ENCODE results near the gene RAD54L.
A peak's percentile ranks its signal among the peaks of the same experiment; 100 is the strongest.
"Not testable (repeated sequence)": the region's sequence is repeated elsewhere in the genome, so short reads cannot be mapped to it uniquely, and the experiment has no call there.

RAD54L gene

DNA sequence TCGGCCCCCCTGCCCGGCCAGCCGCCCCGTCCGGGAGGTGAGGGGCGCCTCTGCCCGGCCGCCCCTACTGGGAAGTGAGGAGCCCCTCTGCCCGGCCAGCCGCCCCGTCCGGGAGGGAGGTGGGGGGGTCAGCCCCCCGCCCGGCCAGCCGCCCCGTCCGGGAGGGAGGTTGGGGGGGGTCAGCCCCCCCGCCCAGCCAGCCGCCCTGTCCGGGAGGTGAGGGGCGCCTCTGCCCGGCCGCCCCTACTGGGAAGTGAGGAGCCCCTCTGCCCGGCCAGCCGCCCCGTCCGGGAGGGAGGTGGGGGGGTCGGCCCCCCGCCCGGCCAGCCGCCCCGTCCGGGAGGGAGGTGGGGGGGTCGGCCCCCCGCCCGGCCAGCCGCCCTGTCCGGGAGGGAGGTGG, 5.8 kb upstream of the RAD54L start:
- not testable (repeated sequence) for DNase-seq (ENCODE audit: low read depth)

DNA sequence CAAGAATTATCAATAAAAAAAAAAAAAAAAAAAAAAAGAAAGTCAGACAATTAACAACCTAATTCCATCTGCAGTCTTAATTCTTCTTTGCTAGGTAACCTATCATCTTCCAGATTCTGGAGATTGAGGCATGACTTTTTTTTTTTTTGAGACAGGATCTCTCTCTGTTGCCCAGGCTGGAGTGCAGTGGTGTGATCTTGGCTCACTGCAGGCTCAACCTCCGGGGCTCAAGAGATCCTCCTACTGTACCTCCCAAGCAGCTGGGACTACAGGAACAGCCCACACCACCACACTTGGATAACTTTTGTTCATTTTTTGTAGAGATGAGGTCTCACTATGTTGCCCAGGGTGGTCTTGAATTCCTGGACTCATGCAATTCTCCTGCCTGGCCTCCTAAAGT, 4.6 kb upstream of the RAD54L start:
- no peak for DNase-seq (ENCODE audit: low read depth)

DNA sequence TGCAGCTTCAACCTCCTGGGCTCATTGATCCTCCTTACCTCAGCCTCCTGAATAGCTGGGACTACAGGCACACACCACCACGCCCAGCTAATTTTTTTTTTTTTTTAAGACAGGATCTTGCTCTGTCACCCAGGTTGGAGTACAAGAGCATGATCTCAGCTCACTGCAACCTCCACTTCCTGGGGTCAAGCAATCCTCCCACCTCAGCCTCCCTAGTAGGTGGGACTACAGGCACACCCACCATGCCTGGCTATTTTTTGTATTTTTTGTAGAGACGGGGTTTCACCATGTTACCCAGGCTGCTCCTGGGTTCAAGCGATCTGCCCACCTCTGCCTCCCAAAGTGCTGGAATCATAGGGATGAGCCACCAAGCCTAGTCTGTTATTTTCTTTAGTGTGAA, 3.7 kb upstream of the RAD54L start:
- not testable (repeated sequence) for DNase-seq (ENCODE audit: low read depth)

DNA sequence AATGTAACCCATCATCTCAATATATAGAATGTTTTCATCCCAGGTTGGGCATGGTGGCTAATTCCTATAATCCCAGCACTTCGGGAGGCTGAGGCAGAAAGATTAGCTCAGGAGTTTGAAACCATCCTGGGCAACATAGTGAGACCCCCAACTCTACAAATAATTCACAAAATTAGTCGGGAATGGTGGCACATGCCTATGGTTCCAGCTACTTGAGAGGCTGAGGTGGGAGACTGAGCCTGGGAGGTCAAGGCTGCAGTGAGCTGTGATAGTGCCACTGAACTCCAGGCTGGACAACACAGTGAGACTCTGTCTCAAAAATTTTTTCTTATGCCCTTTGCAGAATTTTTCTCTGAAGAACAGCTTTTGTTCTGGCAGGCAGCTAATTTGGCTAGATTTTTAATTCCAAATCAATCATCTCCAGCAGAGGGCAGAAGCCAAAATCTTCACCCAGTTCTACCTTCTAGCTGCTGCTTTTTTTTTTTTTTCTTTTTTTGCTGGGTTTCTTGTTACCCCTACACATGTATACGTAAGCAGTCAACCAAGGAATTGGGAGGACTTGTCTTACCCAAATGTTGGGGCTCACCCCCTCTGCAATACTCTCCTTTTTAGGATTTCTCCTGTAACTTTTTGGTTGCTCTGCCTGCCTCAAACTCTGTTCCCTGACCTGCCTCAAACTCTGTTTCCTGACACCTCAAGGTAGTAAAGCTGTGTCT, 2.7 kb upstream of the RAD54L start:
- no peak for DNase-seq (ENCODE audit: low read depth)

DNA sequence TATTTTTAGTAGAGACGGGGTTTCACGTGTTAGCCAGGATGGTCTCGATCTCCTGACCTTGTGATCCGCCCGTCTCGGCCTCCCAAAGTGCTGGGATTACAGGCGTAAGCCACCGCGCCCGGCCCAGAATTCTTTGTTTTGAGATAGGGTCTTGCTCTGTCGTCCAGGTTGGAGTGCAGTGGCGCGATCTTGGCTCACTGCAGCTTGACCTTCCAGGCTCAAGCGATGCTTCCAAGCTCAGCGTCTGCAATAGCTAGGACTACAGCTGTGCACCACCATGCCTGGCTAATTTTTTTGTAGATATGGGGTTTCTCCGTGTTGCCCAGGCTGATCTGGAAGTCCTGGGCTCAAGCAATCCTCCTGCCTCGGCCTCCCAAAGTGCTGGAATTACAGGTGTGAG, 1.4 kb upstream of the RAD54L start:
- not testable (repeated sequence) for DNase-seq (ENCODE audit: low read depth)

DNA sequence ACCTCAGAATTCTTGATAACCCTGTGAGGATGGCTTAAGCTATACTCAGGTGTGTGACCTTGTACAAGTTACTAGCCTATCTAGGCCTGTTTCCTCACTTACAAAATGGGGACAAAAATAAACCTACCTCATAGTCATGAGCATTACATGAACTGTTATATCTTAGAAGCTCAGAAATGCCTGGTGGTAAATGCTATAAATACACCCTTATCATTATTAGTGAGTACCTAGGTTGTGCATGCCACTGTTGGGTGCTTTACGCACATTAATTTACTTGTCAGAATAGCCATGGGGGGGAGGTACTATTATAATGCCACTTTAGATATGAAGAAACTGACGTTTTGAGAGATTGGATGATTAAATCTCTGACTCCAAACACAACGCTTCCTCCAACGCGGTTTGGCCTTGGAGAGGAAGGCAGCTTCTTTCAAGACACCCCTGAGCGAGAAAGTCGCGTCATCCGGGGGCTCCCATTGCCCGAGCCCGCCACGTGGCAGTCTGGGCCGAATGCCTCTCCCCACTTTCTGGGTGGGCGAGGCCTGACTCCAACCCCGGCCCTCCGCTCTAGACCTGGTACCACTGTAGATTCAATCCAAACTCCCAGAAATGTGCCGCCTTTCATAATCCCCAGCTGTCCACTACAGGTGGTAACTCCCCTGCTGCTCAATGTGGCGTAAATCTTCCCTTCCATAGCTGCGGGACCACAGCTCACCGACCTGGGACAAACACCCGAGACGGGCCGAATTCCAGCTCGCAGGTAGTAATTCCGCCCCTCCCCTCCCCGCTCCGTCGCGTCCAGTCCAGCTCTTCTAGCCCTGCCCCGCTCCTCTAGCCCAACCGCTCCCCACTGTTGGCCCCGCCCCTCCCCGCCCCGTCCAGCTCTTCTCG, 771 bp upstream of the RAD54L start:
- peak; percentile 66 for DNase-seq (ENCODE audit: low read depth)

DNA sequence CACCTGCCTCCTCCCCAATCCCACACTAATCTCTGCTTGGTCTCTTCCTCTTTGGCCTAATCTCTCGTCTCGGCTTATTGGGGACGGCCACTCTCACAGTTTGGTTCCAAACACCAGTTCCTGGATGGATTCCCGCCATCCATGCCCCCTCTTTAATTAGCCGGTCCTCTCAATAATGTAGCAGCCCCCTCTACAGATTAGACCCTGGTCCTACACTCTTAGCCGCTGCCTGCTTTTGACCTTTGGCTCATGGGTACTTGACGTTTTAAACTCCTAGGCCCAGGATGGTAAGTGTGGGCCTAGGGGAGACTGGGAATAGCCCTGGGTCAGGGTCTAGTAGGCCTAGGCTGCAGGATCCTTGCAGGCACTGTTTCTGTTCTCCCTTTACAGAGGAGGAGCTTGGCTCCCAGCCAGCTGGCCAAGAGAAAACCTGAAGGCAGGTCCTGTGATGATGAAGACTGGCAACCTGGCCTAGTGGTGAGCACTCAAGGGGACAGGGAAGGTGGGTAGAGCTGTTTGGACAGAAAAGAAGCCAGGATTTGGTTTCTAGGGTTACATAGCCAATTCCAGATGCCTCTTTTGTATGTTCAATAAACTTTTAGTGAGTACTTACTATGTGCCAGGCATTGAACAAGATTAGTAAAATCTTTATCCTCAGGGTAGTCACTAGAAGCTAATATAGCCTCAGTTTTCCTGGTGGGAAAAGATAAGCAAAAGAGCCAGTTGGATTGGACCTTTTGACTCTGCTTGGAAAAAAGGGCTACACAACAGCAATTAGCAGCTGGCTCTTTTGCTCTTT, 758 bp downstream of the RAD54L start:
- no peak for DNase-seq (ENCODE audit: low read depth)

DNA sequence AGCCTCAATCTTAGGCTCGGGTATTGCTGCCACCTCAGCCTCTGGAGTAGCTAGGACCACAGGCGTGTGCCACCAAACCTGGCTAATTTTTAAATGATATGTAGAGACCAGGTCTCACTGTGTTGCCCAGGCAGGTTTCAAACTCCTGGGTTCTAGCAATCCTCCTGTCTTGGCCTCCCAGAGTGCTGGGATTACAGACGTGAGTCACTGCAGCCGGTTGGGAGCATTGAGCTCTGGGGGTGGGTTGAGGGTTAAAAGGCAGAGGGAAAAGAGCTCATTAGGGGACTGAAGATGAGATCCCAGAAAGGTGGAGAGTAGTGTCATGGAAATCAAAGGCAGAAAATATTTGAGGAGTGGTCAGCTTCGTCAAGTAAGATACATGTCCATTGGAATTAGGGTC, 7.1 kb downstream of the RAD54L start:
- no peak for DNase-seq (ENCODE audit: low read depth)

DNA sequence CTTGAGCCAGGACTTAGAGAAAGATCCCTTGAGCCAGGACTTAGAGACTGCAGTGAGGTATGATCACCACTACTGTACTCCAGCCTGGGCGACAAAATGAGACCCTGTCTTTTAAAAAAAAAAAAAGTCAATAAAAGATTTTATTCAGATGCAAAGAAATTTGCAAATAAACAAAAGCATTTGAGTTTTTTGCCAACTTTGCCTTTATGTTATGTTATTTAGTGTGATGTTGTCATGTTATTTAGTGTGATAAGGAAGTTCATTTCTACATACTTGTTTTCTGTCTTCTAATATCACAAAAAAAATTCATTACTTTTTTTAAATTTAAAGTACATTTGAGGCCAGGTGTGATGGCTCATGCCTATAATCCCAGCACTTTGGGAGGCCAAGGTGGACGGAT, 9.0 kb downstream of the RAD54L start:
- no peak for DNase-seq (ENCODE audit: low read depth)

DNA sequence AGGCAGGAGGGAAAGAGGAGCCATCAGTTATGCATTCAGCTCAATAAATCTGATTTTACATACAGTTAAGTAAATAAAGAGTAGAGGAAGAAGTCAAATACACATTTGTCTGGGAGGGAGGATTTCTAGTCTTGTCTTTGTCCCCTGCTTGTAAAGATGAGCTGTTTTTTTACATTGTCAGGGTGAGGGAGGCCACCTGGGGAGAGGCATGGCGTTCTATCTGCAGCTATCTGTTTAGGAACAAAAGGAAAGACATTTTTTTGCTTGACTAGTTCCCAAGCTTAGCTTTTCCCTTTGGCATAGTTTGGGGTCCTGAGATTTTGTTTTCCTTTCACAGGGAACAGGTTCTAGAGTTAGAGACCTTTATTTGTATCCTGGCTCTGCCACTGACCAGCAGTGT, 14.9 kb downstream of the RAD54L start:
- no peak for DNase-seq (ENCODE audit: low read depth)

DNA sequence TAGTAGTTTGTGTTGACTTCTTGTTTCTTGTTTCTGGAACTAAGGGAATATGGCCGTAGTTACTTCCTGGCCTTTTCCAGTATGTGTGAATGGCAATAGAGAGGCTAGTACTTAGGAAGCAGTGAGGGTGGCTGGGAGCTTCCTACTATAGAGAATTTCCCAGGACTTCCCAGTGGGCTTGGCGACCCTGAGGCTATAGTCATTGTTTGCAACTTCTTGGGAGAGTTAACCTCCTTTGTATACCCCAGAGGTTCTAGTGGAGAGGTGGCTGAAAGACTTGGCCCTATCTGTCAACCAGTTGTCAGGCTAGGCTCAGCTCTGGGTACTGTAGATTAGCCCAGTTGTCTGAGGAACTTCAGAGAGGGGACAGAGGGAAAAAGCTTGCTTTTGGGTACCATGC, 15.6 kb downstream of the RAD54L start:
- no peak for DNase-seq (ENCODE audit: low read depth)

DNA sequence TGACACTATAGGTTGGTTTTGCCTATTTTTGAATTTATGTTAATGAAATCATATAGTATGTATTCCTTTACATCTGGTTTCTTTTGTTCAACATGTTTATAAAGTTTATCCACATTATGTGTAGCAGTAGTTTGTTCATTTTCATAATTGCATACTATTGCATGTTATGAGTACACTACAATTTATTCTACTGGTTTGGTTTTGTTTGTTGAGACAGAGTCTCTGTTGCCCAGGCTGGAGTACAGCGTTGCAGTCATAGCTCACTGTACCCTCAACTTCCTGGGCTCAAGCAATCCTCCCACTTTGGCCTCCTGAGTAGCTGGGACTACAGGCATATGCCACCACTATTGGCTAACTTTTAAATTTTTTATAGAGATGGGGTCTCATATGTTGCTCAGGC, 21.0 kb downstream of the RAD54L start:
- no peak for DNase-seq (ENCODE audit: low read depth)

DNA sequence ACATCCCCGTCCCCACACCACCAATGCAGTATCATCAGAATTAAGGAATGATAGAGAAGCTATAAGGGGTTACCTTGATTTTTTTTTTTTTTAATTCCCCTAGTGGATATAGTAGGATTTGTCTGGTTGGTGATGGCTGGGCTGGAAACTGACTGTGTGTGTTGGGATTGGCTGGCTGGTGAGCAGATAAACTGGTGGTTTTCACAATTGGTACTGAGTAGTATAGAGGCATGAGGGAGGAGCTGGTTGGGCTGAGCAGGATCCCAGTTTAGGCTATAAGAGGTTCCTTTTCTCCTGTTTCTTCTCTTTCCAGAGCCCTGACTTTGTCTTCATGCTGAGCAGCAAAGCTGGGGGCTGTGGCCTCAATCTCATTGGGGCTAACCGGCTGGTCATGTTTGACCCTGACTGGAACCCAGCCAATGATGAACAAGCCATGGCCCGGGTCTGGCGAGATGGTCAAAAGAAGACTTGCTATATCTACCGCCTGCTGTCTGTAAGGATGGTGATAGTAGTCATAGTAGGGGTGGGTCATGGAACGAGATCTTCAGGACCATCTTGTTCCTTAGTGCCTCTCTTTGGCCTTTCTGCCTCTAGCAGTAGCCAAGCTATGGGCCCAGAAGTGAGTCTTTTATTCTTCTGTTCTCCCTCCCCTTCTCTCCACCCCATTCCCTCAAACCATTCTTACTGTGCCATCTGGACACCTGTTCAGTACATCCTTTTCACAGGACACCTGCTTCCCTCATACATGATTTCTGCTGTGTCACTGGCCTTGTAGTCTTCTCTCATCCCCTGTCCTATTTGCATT, 26.9 kb downstream of the RAD54L start:
- DNase-seq (ENCODE audit: low read depth) = peak; percentile 9

DNA sequence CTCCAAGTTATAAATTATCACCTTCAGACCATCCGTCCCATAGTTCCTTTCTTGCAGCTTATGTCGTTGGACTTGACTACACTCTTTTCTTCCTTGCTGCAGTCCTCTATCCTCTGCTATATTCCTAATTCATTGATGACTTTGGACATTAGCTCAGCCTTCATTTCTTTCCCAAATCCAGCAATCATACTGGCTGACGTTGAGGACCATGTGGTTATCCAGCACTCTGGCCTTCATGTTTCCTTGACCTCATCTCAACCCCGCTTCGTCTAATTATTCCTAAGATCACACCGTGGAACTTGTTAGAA, 27.4 kb downstream of the RAD54L start:
- DNase-seq (ENCODE audit: low read depth) = no peak

DNA sequence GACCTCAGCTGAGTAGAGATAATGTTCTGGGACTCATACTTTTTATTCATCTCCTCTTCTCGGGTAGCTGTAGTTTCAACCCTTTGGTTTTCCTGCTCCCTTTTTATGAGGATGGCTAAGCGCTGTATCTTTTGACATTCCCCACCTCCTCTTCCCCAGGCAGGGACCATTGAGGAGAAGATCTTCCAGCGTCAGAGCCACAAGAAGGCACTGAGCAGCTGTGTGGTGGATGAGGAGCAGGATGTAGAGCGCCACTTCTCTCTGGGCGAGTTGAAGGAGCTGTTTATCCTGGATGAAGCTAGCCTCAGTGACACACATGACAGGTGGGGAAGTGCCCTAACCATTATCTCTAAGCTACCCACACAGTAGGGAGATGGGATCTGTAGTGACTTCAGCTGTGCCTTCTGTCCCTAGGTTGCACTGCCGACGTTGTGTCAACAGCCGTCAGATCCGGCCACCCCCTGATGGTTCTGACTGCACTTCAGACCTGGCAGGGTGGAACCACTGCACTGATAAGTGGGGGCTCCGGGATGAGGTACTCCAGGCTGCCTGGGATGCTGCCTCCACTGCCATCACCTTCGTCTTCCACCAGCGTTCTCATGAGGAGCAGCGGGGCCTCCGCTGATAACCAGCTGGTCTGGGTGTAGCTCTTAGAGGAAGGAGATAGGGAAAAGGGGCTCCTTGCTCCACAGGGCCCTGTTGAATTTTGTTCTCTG, 30.3 kb downstream of the RAD54L start:
- no peak for DNase-seq (ENCODE audit: low read depth)

DNA sequence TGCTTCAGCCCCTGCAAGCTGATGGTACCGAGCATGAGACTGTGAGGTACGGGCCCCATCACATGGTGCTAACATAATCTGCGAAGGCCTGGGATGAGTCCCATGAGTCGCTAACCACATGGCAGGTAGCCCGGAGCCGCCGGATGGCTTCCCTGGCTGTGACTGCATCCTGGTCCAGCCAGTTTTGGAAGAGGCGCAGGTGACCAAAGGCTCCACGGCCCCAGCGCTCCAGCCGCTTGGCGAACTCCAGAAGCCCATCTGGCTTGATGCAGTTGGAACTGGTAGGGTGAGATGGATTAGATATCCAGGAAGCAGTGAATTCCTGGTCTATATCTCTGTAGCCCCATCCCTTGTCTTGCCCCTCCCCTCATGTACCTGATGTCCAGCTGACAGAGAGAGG, 31.2 kb downstream of the RAD54L start:
- DNase-seq (ENCODE audit: low read depth) = peak; percentile 38

DNA sequence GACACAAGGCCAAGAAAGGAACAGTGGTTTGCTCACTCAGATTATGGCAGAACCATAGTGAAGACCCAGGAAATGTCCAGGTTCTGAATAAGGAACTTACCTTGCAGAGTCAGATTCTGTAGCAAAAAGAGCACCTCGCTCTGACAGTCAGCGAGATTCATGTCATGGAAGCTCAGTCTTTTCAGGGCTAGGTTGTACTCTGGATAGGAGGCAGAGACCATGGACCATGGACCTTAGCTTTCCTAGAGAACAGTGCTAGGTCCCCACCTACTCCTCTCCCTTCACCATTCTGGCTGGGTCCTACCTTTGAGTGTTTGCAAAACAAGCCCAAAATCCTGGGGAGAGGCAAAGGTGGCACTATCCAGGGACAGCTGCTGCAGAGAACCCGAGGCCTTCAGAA, 32.5 kb downstream of the RAD54L start:
- no peak for DNase-seq (ENCODE audit: low read depth)

DNA sequence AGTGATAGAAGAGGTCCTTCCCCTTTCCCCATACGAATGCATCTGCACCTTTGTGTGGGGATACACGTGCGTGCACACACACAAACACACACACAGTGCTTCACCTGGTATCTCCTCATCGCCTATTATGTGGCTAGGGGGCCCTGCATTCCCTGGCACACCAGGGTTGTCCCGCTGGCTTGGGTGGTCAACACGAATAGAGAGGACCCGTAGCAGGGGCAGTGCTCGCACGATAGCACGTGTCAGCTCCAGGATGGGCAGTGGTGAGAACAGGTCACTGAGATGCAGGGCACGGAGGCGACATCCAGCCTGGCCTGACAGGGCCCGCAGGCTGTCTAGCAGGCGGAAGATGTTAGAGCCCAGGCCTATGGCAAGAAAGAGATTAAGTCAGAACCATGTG, 33.5 kb downstream of the RAD54L start:
- no peak for DNase-seq (ENCODE audit: low read depth)

DNA sequence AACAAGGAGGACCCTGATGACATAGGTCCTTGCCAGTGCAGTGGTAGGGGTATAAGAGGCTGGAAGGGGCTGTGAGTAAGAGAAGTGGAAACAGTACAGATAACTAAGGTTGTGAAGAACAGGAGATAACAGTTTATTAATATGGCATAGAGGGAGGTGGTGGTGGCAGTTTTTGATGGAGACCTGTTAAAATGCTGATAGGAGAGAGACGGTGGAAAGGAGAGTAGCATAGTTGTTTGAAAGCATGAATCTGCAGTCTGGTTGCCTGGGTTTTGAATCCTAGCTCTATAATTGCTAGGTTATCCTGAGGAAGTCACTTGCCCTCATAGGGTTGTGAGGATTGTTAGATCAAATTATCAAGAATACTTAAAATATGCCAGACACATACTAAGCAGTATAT, 36.5 kb downstream of the RAD54L start:
- no peak for DNase-seq (ENCODE audit: low read depth)

DNA sequence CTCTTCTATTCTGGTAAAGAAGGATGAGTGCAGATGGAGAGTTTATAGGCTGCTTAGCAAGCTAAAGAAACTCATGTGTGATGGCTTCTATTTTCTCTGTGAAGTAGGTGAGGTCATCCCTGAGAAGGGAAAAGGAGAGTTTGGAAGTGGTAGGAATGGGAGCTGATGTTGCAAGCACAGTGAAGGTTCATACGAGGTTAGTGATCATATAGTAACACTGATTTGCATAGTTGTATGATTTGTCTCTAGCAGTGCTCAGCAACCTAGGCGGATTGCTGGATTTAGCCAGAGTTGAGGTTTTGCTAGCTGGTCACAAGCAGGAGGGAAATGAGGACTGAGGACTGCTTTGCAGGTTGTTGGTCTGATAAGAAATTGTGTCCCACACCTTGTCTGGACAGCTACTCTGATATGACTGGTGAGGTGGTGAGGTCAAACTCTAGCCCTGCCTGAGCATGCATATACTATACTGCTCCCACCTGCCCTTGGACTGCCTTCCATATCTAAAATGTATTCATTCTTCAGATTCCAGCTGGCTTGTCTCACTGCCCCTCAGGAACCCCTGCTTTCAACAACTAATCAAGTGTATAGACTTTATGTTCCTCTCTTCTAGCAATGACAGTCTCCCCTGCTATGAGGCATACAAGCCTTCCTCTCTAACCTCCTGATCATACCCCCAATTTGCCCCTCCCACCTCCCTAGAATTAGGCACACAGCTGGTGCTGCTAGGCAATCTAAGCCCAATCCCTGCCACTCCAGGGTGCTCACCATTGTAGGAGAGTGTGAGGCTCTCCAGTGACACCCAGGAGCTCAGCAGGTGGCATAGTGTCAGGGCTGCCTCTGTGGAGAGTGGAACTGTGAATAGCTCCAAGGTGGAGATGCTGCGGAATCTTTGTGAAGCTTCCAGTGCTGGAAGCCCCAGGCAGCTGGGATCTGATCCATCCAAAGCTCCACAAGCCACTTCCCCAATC, 37.3 kb downstream of the RAD54L start:
- peak; percentile 83 for DNase-seq (ENCODE audit: low read depth)

Measured in amniotic epithelial cell (primary cell).